NT2/D1 (cell line): ENCODE results near the gene KRT71.
A peak's percentile ranks its signal among the peaks of the same experiment; 100 is the strongest.

Experiments
- DNase-seq: peaks from one replicate; pipeline ENCODE4 v3.0.0-alpha.2; 2011; ENCODE audit warnings: low read depth, low spot score
- H3K27me3 ChIP-seq: 2 replicates; pipeline ENCODE4 v1.6.0; 2011; ENCODE audit warnings: mild to moderate bottlenecking; ENCODE audit not compliant: insufficient read length, insufficient read depth
- H3K36me3 ChIP-seq: 2 replicates; pipeline ENCODE4 v1.6.1; 2011; ENCODE audit warnings: mild to moderate bottlenecking, low read length, mixed read lengths; ENCODE audit not compliant: insufficient read depth, insufficient read length
- H3K4me1 ChIP-seq: 2 replicates; pipeline ENCODE4 v1.5.1; 2011; ENCODE audit not compliant: insufficient read depth, insufficient read length
- H3K4me3 ChIP-seq: 2 replicates; pipeline ENCODE4 v1.5.1; 2011; ENCODE audit warnings: low read depth; ENCODE audit not compliant: insufficient read length
- H3K9ac ChIP-seq: 2 replicates; pipeline ENCODE4 v1.6.0; 2011; ENCODE audit warnings: low read depth; ENCODE audit not compliant: insufficient read length
- H3K9me3 ChIP-seq: 2 replicates; pipeline ENCODE4 v1.5.1; 2011; ENCODE audit warnings: mild to moderate bottlenecking, low read length; ENCODE audit not compliant: insufficient read depth
- SUZ12 ChIP-seq: IDR thresholded peaks from 2 replicates; pipeline ENCODE4 v1.6.1; 2011; ENCODE audit not compliant: insufficient read length, insufficient read depth; ENCODE audit errors: extremely low read depth
- YY1 ChIP-seq: IDR thresholded peaks from 2 replicates; pipeline ENCODE4 v1.6.1; 2011; ENCODE audit not compliant: insufficient read length, insufficient read depth
- ZNF274 ChIP-seq: IDR thresholded peaks from 2 replicates; pipeline ENCODE4 v1.6.1; 2011; ENCODE audit warnings: mild to moderate bottlenecking, low read depth, low read length

Gene KRT71

DNA sequence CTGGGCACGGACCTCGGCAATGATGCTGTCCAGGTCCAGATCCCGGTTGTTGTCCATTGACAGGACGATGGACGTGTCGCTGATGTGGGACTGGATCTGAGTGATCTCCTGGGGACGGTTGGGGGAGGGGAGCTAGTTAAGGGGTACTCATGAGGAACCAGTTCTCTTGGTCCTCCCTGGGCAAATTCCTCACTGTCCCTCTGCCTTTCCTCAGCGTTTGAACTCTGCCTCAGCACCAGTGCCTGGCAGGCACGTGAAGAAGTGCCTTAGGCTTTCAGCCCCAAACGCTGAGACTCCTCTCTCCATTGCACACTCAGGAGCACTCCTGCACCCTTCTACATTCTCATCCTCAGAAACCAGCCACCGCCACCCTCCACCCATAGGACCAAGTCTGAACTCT, 38.6 kb upstream of the KRT71 start:
- no peak overlapping the region for H3K4me3 ChIP-seq
- H3K9me3 ChIP-seq, result peaks cover 36% of the 10 kb centered on the region; the same call in 1 of the 2 replicates
- H3K36me3 ChIP-seq, result no peaks in the 10 kb centered on the region
- no peak for DNase-seq
- TF ChIP-seq ZNF274 (no peak), YY1 (no peak), SUZ12 (no peak)
- H3K27me3 ChIP-seq, result no peaks in the 10 kb centered on the region
- peaks cover 2% of the 10 kb centered on the region for H3K4me1 ChIP-seq
- H3K9ac ChIP-seq, result no peak overlapping the region

DNA sequence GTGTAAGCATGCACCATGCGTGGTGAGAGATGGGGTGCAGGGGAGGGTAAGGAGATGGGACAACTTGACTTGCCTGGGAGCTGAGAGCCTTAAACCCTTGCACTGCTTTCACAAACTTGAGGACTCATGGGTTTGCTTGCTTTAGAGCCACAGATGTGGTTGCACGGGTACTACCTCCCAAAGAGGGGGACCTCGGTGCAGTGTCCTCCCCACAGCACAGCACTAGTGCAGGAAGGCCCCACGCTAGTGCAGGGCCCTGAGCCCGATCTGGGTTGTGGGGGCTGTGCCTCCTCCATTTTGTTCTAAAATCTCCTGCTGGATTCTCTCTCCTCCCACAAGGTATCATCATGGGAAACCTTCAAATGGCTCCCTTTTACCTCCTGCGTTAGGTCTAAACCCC, 37.1 kb upstream of the KRT71 start:
- no peak overlapping the region for H3K4me3 ChIP-seq
- H3K36me3 ChIP-seq, result no peaks in the 10 kb centered on the region
- DNase-seq, result no peak
- H3K27me3 ChIP-seq, result no peaks in the 10 kb centered on the region
- TF ChIP-seq YY1 (no peak), ZNF274 (no peak), SUZ12 (no peak)
- H3K4me1 ChIP-seq, result peaks cover 2% of the 10 kb centered on the region
- no peak overlapping the region for H3K9ac ChIP-seq
- peaks cover 36% of the 10 kb centered on the region; the same call in 1 of the 2 replicates for H3K9me3 ChIP-seq

DNA sequence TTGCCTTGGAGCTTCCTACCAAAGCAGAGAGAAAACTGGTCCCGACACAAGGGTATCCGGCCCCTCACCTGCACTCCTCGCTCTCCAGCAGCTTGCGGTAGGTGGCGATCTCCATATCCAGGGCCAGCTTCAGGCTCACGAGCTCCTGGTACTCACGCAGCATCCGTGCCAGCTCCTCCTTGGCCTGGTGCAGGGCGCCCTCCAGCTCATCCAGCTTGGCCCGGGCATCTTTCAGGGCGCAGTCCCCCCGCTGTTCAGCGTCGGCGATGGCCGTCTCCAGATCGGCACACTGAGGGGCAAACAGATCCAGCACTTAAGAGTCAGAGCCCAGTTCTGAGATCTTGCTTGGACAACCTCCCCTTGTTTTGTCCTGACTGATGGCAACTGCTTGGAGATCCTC, 34.6 kb upstream of the KRT71 start:
- no peaks in the 10 kb centered on the region for H3K27me3 ChIP-seq
- H3K36me3 ChIP-seq, result no peaks in the 10 kb centered on the region
- peaks cover 8% of the 10 kb centered on the region for H3K4me1 ChIP-seq
- H3K4me3 ChIP-seq, result no peak overlapping the region
- DNase-seq, result no peak
- H3K9me3 ChIP-seq, result peaks cover 32% of the 10 kb centered on the region; the same call in 1 of the 2 replicates
- no peak for TF ChIP-seq ZNF274
- no peak for TF ChIP-seq SUZ12
- no peak for TF ChIP-seq YY1
- H3K9ac ChIP-seq, result no peak overlapping the region

DNA sequence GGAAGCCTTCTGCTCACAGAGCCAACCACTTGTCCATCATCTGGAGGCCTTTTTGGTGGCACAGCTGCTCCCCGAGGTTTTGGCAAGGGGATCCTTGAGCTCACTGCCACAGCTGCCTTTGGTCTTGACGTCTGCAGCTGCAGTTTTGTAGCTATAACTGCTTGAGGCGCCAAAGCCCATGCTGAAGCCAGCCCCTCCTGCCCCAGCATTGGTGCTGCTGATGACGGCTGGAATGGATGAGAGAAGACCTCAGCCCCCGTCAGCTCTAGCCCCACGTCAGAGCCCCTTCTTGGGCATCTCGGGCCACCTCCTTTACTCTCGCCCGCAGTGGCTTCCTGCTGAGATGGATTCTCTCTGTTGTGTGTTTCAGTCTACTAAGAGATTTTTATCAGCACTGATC, 33.0 kb upstream of the KRT71 start:
- Histone ChIP-seq H3K36me3 (no peaks in the 10 kb centered on the region), H3K9ac (no peak overlapping the region), H3K4me1 (peaks cover 11% of the 10 kb centered on the region), H3K27me3 (no peaks in the 10 kb centered on the region), H3K4me3 (no peak overlapping the region), H3K9me3 (peaks cover 15% of the 10 kb centered on the region; the same call in 1 of the 2 replicates)
- no peak for TF ChIP-seq YY1
- TF ChIP-seq SUZ12, result no peak
- no peak for TF ChIP-seq ZNF274
- DNase-seq, result no peak

DNA sequence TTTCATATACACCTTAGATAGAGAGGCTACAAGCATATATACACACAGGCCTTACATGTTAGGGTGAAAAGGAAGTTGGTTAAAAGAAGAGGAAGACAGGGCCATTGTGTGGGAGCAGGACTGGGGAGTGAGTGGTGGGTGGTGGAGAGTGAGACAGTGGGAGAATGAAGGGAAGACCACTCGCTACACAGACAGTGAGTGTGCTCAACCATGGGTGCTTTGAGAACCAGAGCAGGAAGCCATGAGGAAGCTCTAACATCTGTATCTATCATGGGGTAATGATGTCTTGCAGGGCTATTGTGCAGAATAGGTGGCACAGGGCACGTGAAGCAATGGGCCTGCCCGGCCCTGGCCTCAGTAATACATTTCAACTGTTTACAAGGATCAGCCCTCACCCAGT, 32.1 kb upstream of the KRT71 start:
- H3K9me3 ChIP-seq, result peaks cover 7% of the 10 kb centered on the region; the same call in 1 of the 2 replicates
- H3K4me1 ChIP-seq, result peaks cover 11% of the 10 kb centered on the region
- TF ChIP-seq YY1, result no peak
- no peak for TF ChIP-seq ZNF274
- no peak for TF ChIP-seq SUZ12
- no peak overlapping the region for H3K4me3 ChIP-seq
- no peak overlapping the region for H3K9ac ChIP-seq
- no peaks in the 10 kb centered on the region for H3K27me3 ChIP-seq
- H3K36me3 ChIP-seq, result no peaks in the 10 kb centered on the region
- DNase-seq, result no peak

DNA sequence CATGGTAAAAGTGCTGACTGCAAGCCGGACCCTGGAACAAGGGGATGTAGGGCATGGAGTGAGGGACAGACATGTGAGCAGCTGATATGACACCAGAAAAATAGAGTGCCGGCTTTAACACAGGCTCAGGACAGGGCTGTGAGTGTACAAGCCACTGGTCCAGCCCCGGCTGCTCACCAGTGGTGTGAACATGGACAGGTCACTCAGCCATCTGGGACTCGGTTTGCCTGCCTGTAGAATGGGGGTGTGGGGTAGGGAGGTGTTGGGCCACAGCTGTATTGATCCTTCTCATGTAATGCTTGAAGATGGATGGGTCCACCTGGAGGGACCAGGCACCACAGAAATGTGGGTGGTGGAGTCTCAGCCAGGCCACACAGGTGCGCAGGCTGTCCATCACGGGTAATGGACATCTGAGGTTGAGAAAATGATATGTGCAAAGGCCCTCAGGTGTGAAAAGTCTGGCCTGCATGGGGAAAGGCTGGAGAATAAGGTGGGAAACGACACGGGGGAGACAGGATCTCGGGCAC, 31.3 kb upstream of the KRT71 start:
- Histone ChIP-seq H3K27me3 (no peaks in the 10 kb centered on the region), H3K36me3 (no peaks in the 10 kb centered on the region), H3K4me1 (peaks cover 11% of the 10 kb centered on the region), H3K9me3 (no peaks in the 10 kb centered on the region; the same call in 1 of the 2 replicates), H3K9ac (no peak overlapping the region), H3K4me3 (no peak overlapping the region)
- TF ChIP-seq ZNF274 (no peak), SUZ12 (no peak), YY1 (no peak)
- no peak for DNase-seq

DNA sequence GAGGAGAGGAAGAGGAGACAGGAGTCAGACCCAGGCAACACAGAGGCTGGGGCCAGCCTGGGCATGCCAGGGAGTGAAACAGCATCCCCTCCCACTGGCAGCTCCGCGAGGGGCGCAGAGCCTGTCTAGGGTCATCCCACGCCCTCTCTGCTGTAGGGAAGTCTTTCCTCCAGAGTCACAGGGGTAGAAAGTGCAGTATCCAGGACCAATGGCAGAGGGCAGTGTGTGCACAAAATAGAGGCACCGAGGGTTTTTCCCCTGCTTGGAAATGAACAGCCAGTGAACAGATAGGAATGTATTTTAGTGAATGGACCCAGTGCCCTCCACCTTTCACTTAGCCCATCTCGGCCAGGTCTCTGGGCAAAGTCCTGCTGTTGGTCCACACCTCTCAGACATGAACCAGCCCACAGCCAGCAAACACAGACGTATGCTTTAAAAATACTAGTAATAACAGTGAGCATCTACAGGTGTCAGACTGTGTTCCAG, 30.1 kb upstream of the KRT71 start:
- H3K9me3 ChIP-seq, result no peaks in the 10 kb centered on the region
- peak; percentile 65 for DNase-seq
- no peaks in the 10 kb centered on the region for H3K27me3 ChIP-seq
- peaks cover 11% of the 10 kb centered on the region for H3K4me1 ChIP-seq
- no peaks in the 10 kb centered on the region for H3K36me3 ChIP-seq
- no peak overlapping the region for H3K9ac ChIP-seq
- TF ChIP-seq ZNF274, result no peak
- TF ChIP-seq SUZ12, result no peak
- no peak for TF ChIP-seq YY1
- H3K4me3 ChIP-seq, result no peak overlapping the region
